Neuronal stem cell (in vitro differentiated cells): Measurements from ENCODE around the gene ADAMTS4.

Experiments
- DNase-seq: peaks from one replicate; pipeline ENCODE4 v3.0.0-alpha.2; 2013; ENCODE audit warnings: low spot score
- H2AFZ ChIP-seq: one replicate; pipeline ENCODE4 v1.6.1; 2013; ENCODE audit warnings: mild to moderate bottlenecking, low read length, inconsistent platforms
- H2AK5ac ChIP-seq: 2 replicates; pipeline ENCODE4 v1.6.1; 2013; ENCODE audit warnings: low read depth, mild to moderate bottlenecking, inconsistent platforms, low read length, moderate library complexity, mixed read lengths
- H2BK120ac ChIP-seq: 2 replicates; pipeline ENCODE4 v1.6.1; 2013; ENCODE audit warnings: low read depth, mild to moderate bottlenecking, inconsistent platforms, low read length, moderate library complexity, mixed read lengths
- H2BK12ac ChIP-seq: one replicate; pipeline ENCODE4 v1.6.1; 2013; ENCODE audit warnings: low read length, inconsistent platforms
- H2BK15ac ChIP-seq: 2 replicates; pipeline ENCODE4 v1.6.1; 2013; ENCODE audit warnings: mild to moderate bottlenecking, low read length, inconsistent platforms, mixed read lengths
- H2BK5ac ChIP-seq: one replicate; pipeline ENCODE4 v1.6.1; 2013; ENCODE audit warnings: inconsistent platforms, mild to moderate bottlenecking, low read length, moderate library complexity
- H3K14ac ChIP-seq: one replicate; pipeline ENCODE4 v1.6.1; 2013; ENCODE audit warnings: low read length, inconsistent platforms
- H3K18ac ChIP-seq: 2 replicates; pipeline ENCODE4 v1.6.1; 2013; ENCODE audit warnings: low read length, inconsistent platforms
- H3K23ac ChIP-seq: 2 replicates; pipeline ENCODE4 v1.6.1; 2013; ENCODE audit warnings: low read depth, mild to moderate bottlenecking, mixed read lengths, low read length, inconsistent platforms; ENCODE audit not compliant: poor library complexity
- H3K27ac ChIP-seq: replicated peaks from 3 replicates; pipeline ENCODE4 v1.5.1; 2013; ENCODE audit warnings: low read length, inconsistent platforms
- H3K27me3 ChIP-seq, 3 experiments: 2 replicates each; pipeline ENCODE4 v1.6.1; 2013; ENCODE audit warnings: low read length in 3 of 3, mild to moderate bottlenecking in 2 of 3, inconsistent platforms in 1 of 3, low read depth in 1 of 3, mixed read lengths in 1 of 3, moderate library complexity in 1 of 3; ENCODE audit not compliant: control insufficient read depth in 3 of 3, insufficient read depth in 3 of 3
- H3K36me3 ChIP-seq, 2 donors: replicated peaks in 1 of 2; 2 replicates each; pipeline ENCODE4 v1.6.1; 2013; ENCODE audit warnings: low read length in 2 of 2; ENCODE audit not compliant: control insufficient read depth in 2 of 2, insufficient read depth in 2 of 2
- H3K4ac ChIP-seq: 2 replicates; pipeline ENCODE4 v1.6.1; 2013; ENCODE audit warnings: inconsistent platforms, mild to moderate bottlenecking, low read length, moderate library complexity
- H3K4me1 ChIP-seq, 2 donors: 1 replicate in 1 of 2; 2 replicates in 1 of 2; pipeline ENCODE4 v1.6.1; 2013; ENCODE audit warnings: low read length in 2 of 2, low read depth in 1 of 2; ENCODE audit not compliant: control insufficient read depth in 2 of 2, insufficient read depth in 1 of 2
- H3K4me2 ChIP-seq: one replicate; pipeline ENCODE4 v1.6.1; 2013; ENCODE audit warnings: mild to moderate bottlenecking, low read length, inconsistent platforms; ENCODE audit not compliant: insufficient read depth, poor library complexity, severe bottlenecking
- H3K4me3 ChIP-seq, 2 donors: 2 replicates each; pipeline ENCODE4 v1.5.1; 2013; ENCODE audit warnings: low read length in 2 of 2, mild to moderate bottlenecking in 2 of 2, inconsistent platforms in 1 of 2, moderate library complexity in 1 of 2
- H3K79me1 ChIP-seq: one replicate; pipeline ENCODE4 v1.6.1; 2013; ENCODE audit warnings: low read depth, mild to moderate bottlenecking, inconsistent platforms, low read length, moderate library complexity
- H3K9ac ChIP-seq: one replicate; pipeline ENCODE4 v1.6.1; 2013; ENCODE audit warnings: mild to moderate bottlenecking, low read depth, low read length, inconsistent platforms; ENCODE audit not compliant: poor library complexity
- H3K9me3 ChIP-seq, 2 donors: replicated peaks in 1 of 2; 2 replicates each; pipeline versions ENCODE3 to v1.6.1; 2013; ENCODE audit warnings: low read length in 2 of 2, mild to moderate bottlenecking in 2 of 2, inconsistent platforms in 1 of 2, low read depth in 1 of 2, mixed read lengths in 1 of 2, moderate library complexity in 1 of 2; ENCODE audit not compliant: control insufficient read depth in 2 of 2, insufficient read depth in 1 of 2
- H4K8ac ChIP-seq: one replicate; pipeline ENCODE4 v1.6.1; 2013; ENCODE audit warnings: low read depth, mild to moderate bottlenecking, inconsistent platforms, low read length, moderate library complexity
- H4K91ac ChIP-seq: one replicate; pipeline ENCODE4 v1.6.1; 2013; ENCODE audit warnings: low read length, low read depth, mild to moderate bottlenecking, inconsistent platforms; ENCODE audit not compliant: poor library complexity
- WGBS, 2 donors: extraction: QIAGEN DNeasy Blood & Tissue Kit; methylation state at CpG; one replicate each; pipeline ENCODE4 v1.1.7; 2013; ENCODE audit warnings: missing lambda C conversion rate in 2 of 2, mixed read lengths in 1 of 2; ENCODE audit not compliant: insufficient read length in 2 of 2, insufficient replicate concordance in 1 of 2; ENCODE audit errors: extremely low coverage in 2 of 2; 5-methylcytosine and 5-hydroxymethylcytosine counted together

The ADAMTS4 gene

DNA sequence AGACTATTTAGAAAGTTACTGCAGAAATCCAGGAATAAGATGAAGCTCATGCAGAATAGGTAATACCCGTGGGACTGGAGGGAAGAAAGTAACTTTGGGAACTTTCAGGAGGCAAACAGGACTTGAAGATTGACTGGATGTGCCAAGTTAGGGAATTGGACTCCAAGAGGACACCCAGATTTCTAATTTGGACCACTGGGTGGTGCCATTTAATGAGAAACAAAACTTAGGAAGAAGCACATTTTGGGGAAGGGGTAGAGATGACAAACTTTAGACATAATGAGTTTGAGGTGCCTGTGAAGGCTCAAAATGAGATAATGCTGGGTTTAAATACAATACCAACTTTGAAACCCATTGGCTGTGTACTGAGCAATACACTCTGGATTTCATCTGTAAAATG lies 18.2 kb downstream of the ADAMTS4 start:
- H3K4me3 ChIP-seq = no peak overlapping the region
- H2AK5ac ChIP-seq = no peak overlapping the region
- no peak overlapping the region for H4K8ac ChIP-seq
- H2BK120ac ChIP-seq = no peak overlapping the region
- peaks cover 6% of the 10 kb centered on the region for H3K79me1 ChIP-seq
- no peak for DNase-seq
- peaks cover 2 to 5% of the 10 kb centered on the region in 2 donors for H3K36me3 ChIP-seq
- H3K18ac ChIP-seq = no peak overlapping the region
- H3K23ac ChIP-seq = no peak overlapping the region
- no peak overlapping the region for H4K91ac ChIP-seq
- no peak overlapping the region for H2BK12ac ChIP-seq
- H2BK5ac ChIP-seq = no peak overlapping the region
- no peaks in the 10 kb centered on the region for H3K27me3 ChIP-seq
- no peak overlapping the region for H3K14ac ChIP-seq
- no peak overlapping the region for H3K9ac ChIP-seq
- no peak overlapping the region for H3K27ac ChIP-seq
- H3K4me2 ChIP-seq = no peak overlapping the region
- no peaks in the 10 kb centered on the region for H3K9me3 ChIP-seq
- no peak overlapping the region for H2BK15ac ChIP-seq
- no peak overlapping the region for H3K4ac ChIP-seq
- no CpG with 5 or more reads among the region's 1 CpG for WGBS, 2 donors
- H2AFZ ChIP-seq = no peak overlapping the region
- peaks cover 6 to 10% of the 10 kb centered on the region in 2 donors for H3K4me1 ChIP-seq

DNA sequence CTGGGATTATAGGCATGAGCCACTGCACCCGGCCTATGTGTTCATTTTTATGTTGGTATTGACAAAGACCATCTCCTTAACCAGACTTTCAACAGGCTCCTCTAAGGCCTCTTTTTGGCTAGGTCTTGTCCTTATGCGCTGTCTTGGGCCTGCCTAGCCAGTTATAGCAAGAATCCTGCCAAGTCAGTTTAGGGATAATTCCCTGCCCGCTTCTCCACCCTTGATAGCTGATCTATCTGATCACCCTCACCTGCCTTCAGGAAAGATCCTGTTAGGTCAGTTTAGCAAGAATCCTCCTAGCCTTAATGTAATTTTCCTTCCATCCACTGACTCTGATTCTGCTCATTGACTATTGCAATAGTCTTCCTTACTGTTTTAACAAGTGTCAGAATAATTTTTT lies 19.2 kb downstream of the ADAMTS4 start:
- Histone ChIP-seq H3K4ac (no peak overlapping the region), H2BK12ac (no peak overlapping the region), H3K9me3 (no peaks in the 10 kb centered on the region), H4K91ac (no peak overlapping the region), H3K79me1 (peaks cover 6% of the 10 kb centered on the region), H3K23ac (no peak overlapping the region), H3K27ac (no peak overlapping the region), H2AK5ac (no peak overlapping the region), H3K18ac (no peak overlapping the region), H3K4me3 (no peak overlapping the region), H4K8ac (no peak overlapping the region), H3K14ac (no peak overlapping the region), H3K4me1 (peaks cover 6 to 10% of the 10 kb centered on the region in 2 donors), H2BK15ac (no peak overlapping the region), H2BK5ac (no peak overlapping the region), H2BK120ac (no peak overlapping the region), H3K9ac (no peak overlapping the region), H2AFZ (no peak overlapping the region), H3K4me2 (no peak overlapping the region), H3K36me3 (peaks cover 8 to 14% of the 10 kb centered on the region in 2 donors), H3K27me3 (no peaks in the 10 kb centered on the region)
- no CpG with 5 or more reads among the region's 3 CpGs for WGBS, 2 donors
- no peak for DNase-seq

DNA sequence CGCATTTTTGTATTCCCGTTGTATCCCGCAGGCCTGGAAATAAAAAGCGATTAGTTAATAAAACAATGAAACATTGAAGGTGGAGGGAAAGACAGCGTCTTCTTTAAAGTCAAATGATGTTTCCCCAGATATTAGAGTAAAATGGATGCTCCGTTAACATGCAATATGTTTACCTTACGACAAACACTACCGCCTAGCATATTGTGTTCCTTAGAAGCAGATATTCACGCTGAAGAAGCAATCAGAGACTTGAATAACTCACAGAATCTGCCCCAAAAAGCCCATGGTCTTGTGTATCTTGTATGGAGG lies 21.0 kb downstream of the ADAMTS4 start:
- Histone ChIP-seq H4K91ac (no peak overlapping the region), H3K27me3 (no peaks in the 10 kb centered on the region), H3K4me2 (peak overlapping the region; percentile 82), H2BK12ac (no peak overlapping the region), H3K18ac (no peak overlapping the region), H3K27ac (no peak overlapping the region), H2AK5ac (no peak overlapping the region), H3K4me3 (peak overlapping the region; percentile 76 to 79), H3K4me1 (peaks cover 6 to 10% of the 10 kb centered on the region in 2 donors), H3K79me1 (peaks cover 6% of the 10 kb centered on the region), H2BK120ac (no peak overlapping the region), H3K9me3 (no peaks in the 10 kb centered on the region), H2BK5ac (no peak overlapping the region), H2BK15ac (no peak overlapping the region), H3K9ac (no peak overlapping the region), H3K4ac (no peak overlapping the region), H3K23ac (no peak overlapping the region), H3K14ac (no peak overlapping the region), H4K8ac (no peak overlapping the region), H2AFZ (peak overlapping the region; percentile 95), H3K36me3 (peaks cover 20 to 30% of the 10 kb centered on the region in 2 donors)
- WGBS, 2 donors = no CpG with 5 or more reads among the region's 9 CpGs
- DNase-seq = no peak

GRCh38 chr1:161177112-161177935 lies 21.5 kb downstream of the ADAMTS4 start, which contains the start of gene B4GALT3:
Gene B4GALT3 (minus strand): TSS chr1:161177507. CDS start chr1:161176060, 1,447 bp downstream.
- peak within 1 kb of the TSS; percentile 92 for H3K18ac ChIP-seq
- peaks cover 6% of the 10 kb centered on the region for H3K79me1 ChIP-seq
- H3K36me3 ChIP-seq = peaks cover 22 to 36% of the 10 kb centered on the region in 2 donors
- H3K9me3 ChIP-seq = no peaks in the 10 kb centered on the region
- no peak within 1 kb of the TSS for H4K8ac ChIP-seq
- peak within 1 kb of the TSS; percentile 84 for H2BK5ac ChIP-seq
- H3K9ac ChIP-seq = peak within 1 kb of the TSS; percentile 95
- DNase-seq = peak; percentile 82
- no peak within 1 kb of the TSS for H2BK120ac ChIP-seq
- peaks cover 6 to 10% of the 10 kb centered on the region in 2 donors for H3K4me1 ChIP-seq
- peak within 1 kb of the TSS; percentile 95 for H2AFZ ChIP-seq
- peak within 1 kb of the TSS; percentile 76 for H3K23ac ChIP-seq
- peak within 1 kb of the TSS; percentile 43 for H2AK5ac ChIP-seq
- no peak within 1 kb of the TSS for H3K14ac ChIP-seq
- no peak within 1 kb of the TSS for H3K27ac ChIP-seq
- peak within 1 kb of the TSS; percentile 79 to 84 for H3K4me3 ChIP-seq
- H3K4ac ChIP-seq = no peak within 1 kb of the TSS
- H2BK15ac ChIP-seq = peak within 1 kb of the TSS; percentile 82
- H3K27me3 ChIP-seq = no peaks in the 10 kb centered on the region
- WGBS, 2 donors = no CpG with 5 or more reads among the region's 50 CpGs
- H2BK12ac ChIP-seq = no peak within 1 kb of the TSS
- no peak within 1 kb of the TSS for H4K91ac ChIP-seq
- H3K4me2 ChIP-seq = peak within 1 kb of the TSS; percentile 90
